Vagina (tissue), 2 donors: ENCODE measurements around the gene SYNRG.

Experiments used
- POLR2A ChIP-seq, 2 donors: fragments of 450-650 bp; IDR thresholded peaks; one replicate each; pipeline ENCODE4 v1.6.1; 2017; ENCODE audit warnings: antibody characterized with exemption in 2 of 2, mild to moderate bottlenecking in 2 of 2, moderate library complexity in 2 of 2
- POLR2AphosphoS5 ChIP-seq, 2 donors: sonication (generic); formaldehyde crosslinking; IDR thresholded peaks; one replicate each; pipeline ENCODE4 v1.9.0; 2017; ENCODE audit warnings: antibody characterized with exemption in 2 of 2, mild to moderate bottlenecking in 2 of 2, low read depth in 1 of 2; ENCODE audit not compliant: insufficient read depth in 1 of 2
- TF ChIP-seq, protein P1 (sequence below), 3 experiments: fragments of 450-650 bp in 2 of 3; fragments of 200-600 bp in 1 of 3; sonication (generic) in 1 of 3; IDR thresholded peaks; one replicate each; pipeline ENCODE4 v1.5.1; 2017 to 2019; ENCODE audit warnings: antibody characterized with exemption in 3 of 3, mild to moderate bottlenecking in 2 of 3, moderate library complexity in 2 of 3

DNA sequence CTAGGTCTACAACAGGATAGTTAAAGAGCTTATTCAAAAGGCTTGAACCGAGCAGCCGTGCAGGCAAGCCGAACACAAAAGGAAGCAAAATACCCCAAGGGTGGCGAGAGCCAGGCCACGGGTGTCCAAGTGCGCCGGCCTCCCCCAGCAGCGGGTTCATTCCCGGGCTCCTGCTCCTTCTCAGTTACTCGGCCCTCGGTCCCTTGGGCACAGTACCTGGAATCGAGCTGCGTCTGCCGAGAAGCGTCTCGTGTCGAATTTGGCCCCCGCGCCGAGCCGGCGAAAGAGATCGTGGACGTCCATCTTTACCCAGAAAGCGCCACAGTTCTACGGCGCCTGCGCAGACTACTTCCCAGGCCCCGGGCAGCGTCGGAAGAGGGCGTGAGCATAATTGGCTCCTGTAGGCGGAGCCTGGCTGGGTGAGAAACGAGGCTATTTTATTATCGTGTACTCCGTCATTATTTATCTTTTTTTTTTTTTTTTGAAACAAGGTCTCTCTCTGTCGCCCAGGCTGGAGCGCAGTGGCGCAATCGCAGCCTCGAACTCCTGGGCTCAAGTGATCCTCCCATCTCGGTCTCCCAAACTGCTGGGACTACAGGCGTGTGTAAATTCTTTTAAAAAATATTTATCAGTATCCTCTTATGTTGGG is 34.0 kb upstream of the SYNRG start, which contains the start of gene DDX52:
- TF ChIP-seq, protein P1, sequence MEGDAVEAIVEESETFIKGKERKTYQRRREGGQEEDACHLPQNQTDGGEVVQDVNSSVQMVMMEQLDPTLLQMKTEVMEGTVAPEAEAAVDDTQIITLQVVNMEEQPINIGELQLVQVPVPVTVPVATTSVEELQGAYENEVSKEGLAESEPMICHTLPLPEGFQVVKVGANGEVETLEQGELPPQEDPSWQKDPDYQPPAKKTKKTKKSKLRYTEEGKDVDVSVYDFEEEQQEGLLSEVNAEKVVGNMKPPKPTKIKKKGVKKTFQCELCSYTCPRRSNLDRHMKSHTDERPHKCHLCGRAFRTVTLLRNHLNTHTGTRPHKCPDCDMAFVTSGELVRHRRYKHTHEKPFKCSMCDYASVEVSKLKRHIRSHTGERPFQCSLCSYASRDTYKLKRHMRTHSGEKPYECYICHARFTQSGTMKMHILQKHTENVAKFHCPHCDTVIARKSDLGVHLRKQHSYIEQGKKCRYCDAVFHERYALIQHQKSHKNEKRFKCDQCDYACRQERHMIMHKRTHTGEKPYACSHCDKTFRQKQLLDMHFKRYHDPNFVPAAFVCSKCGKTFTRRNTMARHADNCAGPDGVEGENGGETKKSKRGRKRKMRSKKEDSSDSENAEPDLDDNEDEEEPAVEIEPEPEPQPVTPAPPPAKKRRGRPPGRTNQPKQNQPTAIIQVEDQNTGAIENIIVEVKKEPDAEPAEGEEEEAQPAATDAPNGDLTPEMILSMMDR (IDR thresholded peaks at IDR 0.05) = no peak
- TF ChIP-seq POLR2A (IDR thresholded peaks at IDR 0.05) (no peak), POLR2AphosphoS5 (IDR thresholded peaks at IDR 0.05; ENCODE audit: insufficient read depth in 1 of 2, low read depth in 1 of 2) (peak; percentile 87 to 89)
